Left ventricle myocardium inferior (tissue), 1 donor: Measurements from ENCODE around the gene TSBP1. TPM values are rescaled to one million over a fixed set of nuclear protein-coding genes. Genes with fewer than 3 reads are reported as not detected.

ENCODE experiments used
- DNase-seq: peaks from one replicate; pipeline ENCODE4 v3.0.0-alpha.2; 2020
- H3K27ac ChIP-seq: fragments of 200-600 bp; replicated peaks from 2 replicates; pipeline ENCODE4 v1.8.0; 2021
- H3K27me3 ChIP-seq: fragments of 200-600 bp; 2 replicates; pipeline ENCODE4 v1.8.0; 2021; ENCODE audit warnings: low read depth
- H3K36me3 ChIP-seq: fragments of 200-600 bp; 2 replicates; pipeline ENCODE4 v1.8.0; 2021
- H3K4me1 ChIP-seq: fragments of 200-600 bp; 2 replicates; pipeline ENCODE4 v1.8.0; 2021
- H3K4me3 ChIP-seq: fragments of 200-600 bp; 2 replicates; pipeline ENCODE4 v1.8.0; 2021; ENCODE audit warnings: mild to moderate bottlenecking, moderate library complexity
- H3K9me3 ChIP-seq: fragments of 200-600 bp; replicated peaks from 2 replicates; pipeline ENCODE4 v1.8.0; 2021
- intact Hi-C: fragments of 100-400 bp; cut with micrococcal nuclease; formaldehyde crosslinking; loops from one replicate; pipeline ENCODE4 v1.11.0; 2022
- total RNA-seq: library from RNA; stranded (reverse); fragmentation: NEBNext Ultra II Directional; extraction: Animal tissue kit (Norgen Biotek cat#: 25700); gene quantifications from one replicate; pipeline ENCODE4 v1.2.1, GENCODE V29; 2021
- TF ChIP-seq, protein P1 (sequence below): fragments of 200-600 bp; IDR thresholded peaks from 2 replicates; pipeline ENCODE4 v1.8.0; 2021; ENCODE audit warnings: antibody characterized with exemption, mild to moderate bottlenecking, borderline replicate concordance
- donor health status: DM: no; HTN: yes; CAD: no; lungs with severe emphysema.

Gene TSBP1
- total RNA-seq, 1 donor from 2014 or later = not detected

DNA sequence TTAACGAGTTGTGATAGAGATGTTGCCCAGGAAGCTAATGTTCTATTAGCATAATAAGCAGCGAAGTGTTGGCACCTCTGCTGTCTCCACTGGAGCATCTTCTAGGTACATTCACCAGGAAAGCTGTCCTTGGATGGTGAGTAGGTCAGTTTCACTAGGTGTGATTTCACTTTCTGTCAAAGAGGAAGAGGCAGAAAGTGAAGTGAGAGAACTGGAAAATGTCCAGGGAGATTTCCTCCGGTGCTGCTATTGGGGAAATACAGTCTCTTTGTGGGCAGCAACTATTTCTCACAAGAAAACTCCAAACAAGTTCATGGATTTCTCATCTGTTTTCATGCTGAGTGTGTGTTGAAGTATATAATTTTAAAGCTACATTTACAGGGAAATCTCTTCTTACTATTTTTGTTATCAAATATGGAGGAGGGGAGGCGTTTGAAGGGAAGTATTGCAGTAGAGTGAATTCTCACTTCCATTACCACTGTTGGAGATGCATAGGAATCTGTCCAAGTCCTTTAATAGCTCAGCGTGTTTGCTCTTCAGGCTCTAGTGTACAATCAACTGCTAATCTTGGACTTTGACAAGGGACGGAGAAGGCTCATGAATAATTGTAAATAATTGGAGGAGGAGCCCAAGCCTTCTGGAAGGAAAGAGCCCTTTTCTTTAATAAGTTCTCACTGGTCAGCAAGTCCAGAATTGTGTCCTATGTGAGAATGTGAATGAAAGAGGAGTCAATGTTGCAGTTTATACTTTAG lies 16.1 kb upstream of the TSBP1 start:
- no peak for DNase-seq
- Histone ChIP-seq H3K27ac (no peak overlapping the region), H3K4me3 (no peak overlapping the region), H3K36me3 (no peaks in the 10 kb centered on the region), H3K4me1 (peaks cover 2% of the 10 kb centered on the region), H3K27me3 (peaks cover 10% of the 10 kb centered on the region), H3K9me3 (no peaks in the 10 kb centered on the region)
- intact Hi-C loops = no loop called here
- TF ChIP-seq, protein P1, sequence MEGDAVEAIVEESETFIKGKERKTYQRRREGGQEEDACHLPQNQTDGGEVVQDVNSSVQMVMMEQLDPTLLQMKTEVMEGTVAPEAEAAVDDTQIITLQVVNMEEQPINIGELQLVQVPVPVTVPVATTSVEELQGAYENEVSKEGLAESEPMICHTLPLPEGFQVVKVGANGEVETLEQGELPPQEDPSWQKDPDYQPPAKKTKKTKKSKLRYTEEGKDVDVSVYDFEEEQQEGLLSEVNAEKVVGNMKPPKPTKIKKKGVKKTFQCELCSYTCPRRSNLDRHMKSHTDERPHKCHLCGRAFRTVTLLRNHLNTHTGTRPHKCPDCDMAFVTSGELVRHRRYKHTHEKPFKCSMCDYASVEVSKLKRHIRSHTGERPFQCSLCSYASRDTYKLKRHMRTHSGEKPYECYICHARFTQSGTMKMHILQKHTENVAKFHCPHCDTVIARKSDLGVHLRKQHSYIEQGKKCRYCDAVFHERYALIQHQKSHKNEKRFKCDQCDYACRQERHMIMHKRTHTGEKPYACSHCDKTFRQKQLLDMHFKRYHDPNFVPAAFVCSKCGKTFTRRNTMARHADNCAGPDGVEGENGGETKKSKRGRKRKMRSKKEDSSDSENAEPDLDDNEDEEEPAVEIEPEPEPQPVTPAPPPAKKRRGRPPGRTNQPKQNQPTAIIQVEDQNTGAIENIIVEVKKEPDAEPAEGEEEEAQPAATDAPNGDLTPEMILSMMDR = no peak

DNA sequence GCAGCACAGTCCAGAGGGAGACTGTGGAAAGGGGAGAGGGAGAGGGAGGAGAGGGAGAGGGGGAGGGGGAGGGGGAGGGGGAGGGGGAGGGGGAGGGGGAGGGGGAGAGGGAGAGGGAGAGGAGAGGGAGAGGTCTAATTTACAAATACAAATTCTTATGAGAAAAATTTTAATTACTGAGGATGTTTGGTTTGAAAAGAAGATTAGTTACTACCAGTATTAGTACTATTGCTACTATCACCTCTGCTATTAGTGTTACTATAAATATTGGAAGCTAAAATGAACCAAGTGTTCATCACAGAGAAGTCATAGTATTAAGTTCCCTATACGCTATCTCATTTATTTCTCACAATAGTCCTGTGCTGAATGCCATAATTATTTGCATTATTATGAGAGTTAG lies 14.3 kb upstream of the TSBP1 start:
- DNase-seq = no peak
- H3K27ac ChIP-seq = no peak overlapping the region
- intact Hi-C loops = no loop called here
- TF ChIP-seq, protein P1 = no peak
- H3K27me3 ChIP-seq = peaks cover 10% of the 10 kb centered on the region
- no peak overlapping the region for H3K4me3 ChIP-seq
- no peaks in the 10 kb centered on the region for H3K36me3 ChIP-seq
- H3K4me1 ChIP-seq = no peaks in the 10 kb centered on the region
- no peaks in the 10 kb centered on the region for H3K9me3 ChIP-seq

DNA sequence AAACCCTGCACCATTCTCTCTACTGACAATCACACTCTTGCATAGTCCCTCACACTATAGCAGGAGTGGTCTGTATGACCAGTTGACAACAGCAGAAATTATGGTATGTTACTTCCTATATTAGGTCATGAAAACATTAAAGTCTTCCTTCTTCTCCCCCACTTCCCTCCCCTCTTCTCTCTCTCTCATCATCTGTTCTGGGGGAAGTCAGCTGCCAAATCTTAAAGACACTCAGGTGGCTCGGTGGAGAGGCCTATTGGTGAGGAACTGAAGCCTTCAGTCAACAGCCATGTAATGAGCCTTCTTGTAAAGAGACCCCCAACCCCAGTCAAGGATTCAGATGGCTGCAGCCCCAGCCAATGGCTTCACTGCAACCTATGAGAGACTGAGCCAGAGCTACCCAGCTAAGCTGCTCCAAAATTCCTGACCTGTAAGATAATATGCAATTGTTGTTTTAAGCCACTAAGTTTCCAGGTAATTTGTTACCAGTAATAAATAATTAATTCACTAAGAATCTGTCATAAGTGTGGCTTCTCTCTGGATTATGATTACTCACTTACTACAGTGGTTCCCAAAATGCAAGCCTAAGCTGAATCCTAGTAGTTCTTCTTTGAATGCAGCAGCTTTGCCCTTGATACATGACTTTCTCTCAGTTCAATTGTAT lies 11.2 kb upstream of the TSBP1 start:
- TF ChIP-seq, protein P1 = no peak

DNA sequence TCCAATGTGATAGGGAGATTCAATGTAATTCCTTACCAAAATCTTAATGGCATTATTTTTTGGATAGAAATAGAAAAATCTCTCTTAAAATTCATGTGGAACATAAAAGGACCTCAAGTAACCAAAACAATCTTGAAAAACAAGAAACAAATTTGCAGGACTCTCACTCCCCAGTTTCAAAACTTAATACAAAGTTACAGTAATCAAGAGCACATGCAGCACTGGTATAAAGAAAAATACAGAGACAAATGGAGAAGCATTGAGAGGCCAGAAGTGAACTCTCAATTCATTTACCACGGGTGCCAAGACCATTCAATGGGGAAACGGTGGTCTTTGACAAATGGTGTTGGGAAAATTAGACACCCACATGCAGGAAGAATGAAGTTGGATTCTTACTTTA lies 7.8 kb upstream of the TSBP1 start:
- Histone ChIP-seq H3K27me3 (no peaks in the 10 kb centered on the region), H3K4me1 (no peaks in the 10 kb centered on the region), H3K36me3 (no peaks in the 10 kb centered on the region), H3K4me3 (no peak overlapping the region), H3K27ac (no peak overlapping the region), H3K9me3 (no peaks in the 10 kb centered on the region)
- no peak for DNase-seq
- TF ChIP-seq, protein P1 = no peak
- intact Hi-C loops = no loop called here

More for the DNA sequence above, 11.2 kb upstream of the TSBP1 start:
- intact Hi-C loops = no loop called here
- Histone ChIP-seq H3K9me3 (no peaks in the 10 kb centered on the region), H3K27me3 (peaks cover 3% of the 10 kb centered on the region), H3K36me3 (no peaks in the 10 kb centered on the region), H3K4me1 (no peaks in the 10 kb centered on the region), H3K4me3 (no peak overlapping the region), H3K27ac (no peak overlapping the region)
- DNase-seq = no peak

DNA sequence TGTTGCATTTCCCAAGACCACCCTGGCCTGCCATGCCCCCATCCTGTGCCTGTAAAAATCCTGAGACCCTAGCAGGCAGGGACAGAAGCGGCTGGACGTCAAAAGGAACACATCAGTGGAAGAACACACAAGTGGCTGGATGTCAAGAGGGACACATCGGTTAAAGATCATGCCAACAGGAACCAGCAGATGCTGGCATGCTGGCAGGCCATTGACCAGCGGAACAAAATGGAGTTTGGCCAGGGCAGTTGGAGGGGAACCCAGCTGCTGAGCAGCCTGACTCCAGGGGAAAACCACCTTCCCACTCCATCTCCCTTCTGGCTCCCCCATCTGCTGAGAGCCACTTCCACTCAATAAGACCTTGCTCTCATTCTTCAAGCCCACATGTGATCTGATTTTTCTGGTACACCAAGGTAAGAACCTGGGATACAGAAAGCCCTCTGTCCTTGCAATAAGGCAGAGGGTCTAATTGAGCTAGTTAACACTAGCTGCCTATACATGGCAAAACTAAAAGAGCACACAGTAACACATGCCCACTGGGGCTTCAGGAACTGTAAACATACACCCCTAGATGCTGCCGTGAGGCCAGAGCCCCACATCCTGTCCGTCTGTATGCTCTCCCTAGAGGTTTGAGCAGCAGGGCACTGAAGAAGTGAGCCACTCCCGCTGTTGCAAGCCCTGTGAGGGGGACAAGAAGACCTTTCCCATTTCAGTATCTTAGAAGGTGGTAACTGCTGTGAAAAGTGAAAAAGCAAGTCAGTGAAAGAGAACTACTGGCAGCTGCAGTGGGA lies 4.2 kb upstream of the TSBP1 start:
- TF ChIP-seq, protein P1 = no peak
- no peak overlapping the region for H3K27ac ChIP-seq
- no peaks in the 10 kb centered on the region for H3K27me3 ChIP-seq
- no peak overlapping the region for H3K4me3 ChIP-seq
- no peaks in the 10 kb centered on the region for H3K36me3 ChIP-seq
- intact Hi-C loops = no loop called here
- H3K9me3 ChIP-seq = no peaks in the 10 kb centered on the region
- DNase-seq = no peak
- no peaks in the 10 kb centered on the region for H3K4me1 ChIP-seq
